Activated gamma-delta T cell (primary cell): ENCODE data around the gene PPIB.
A peak's percentile ranks its signal among the peaks of the same experiment; 100 is the strongest.

Source experiments
- DNase-seq: peaks from one replicate; lab custom pipeline; 2025; lab: John Stamatoyannopoulos, UW
- total RNA-seq, 2 donors: gene quantifications; one replicate each; lab custom pipeline; 2026; lab: John Stamatoyannopoulos, UW

Gene PPIB
- total RNA-seq = 168 to 217 reads per million in 2 donors

GRCh38 chr15:64162869-64163658, at the start of gene PPIB:
Gene PPIB (minus strand): TSS chr15:64163022. CDS start chr15:64162986, 36 bp downstream.
- peak; percentile 98 for DNase-seq

GRCh38 chr15:64211696-64212095, 48.9 kb upstream of the PPIB start:
- DNase-seq = no peak

GRCh38 chr15:64210371-64210770, 47.5 kb upstream of the PPIB start:
- DNase-seq = no peak

GRCh38 chr15:64209680-64210334, 47.0 kb upstream of the PPIB start:
- DNase-seq = no peak

GRCh38 chr15:64205202-64205601, 42.4 kb upstream of the PPIB start:
- DNase-seq = no peak

GRCh38 chr15:64197425-64197824, 34.6 kb upstream of the PPIB start:
- no peak for DNase-seq

- DNase-seq = no peak
Measured at GRCh38 chr15:64193971-64194370, 31.1 kb upstream of the PPIB start.

GRCh38 chr15:64191971-64192830, 29.4 kb upstream of the PPIB start:
- DNase-seq = no peak

GRCh38 chr15:64187396-64188191, 24.8 kb upstream of the PPIB start:
- DNase-seq = no peak

- DNase-seq = no peak
Measured at GRCh38 chr15:64185146-64185911, 22.5 kb upstream of the PPIB start.

- no peak for DNase-seq
Measured at GRCh38 chr15:64182859-64183370, 20.1 kb upstream of the PPIB start.

- DNase-seq = no peak
Measured at GRCh38 chr15:64180235-64180824, 17.5 kb upstream of the PPIB start.

- no peak for DNase-seq
Measured at GRCh38 chr15:64166102-64166890, 3.5 kb upstream of the PPIB start.

GRCh38 chr15:64164436-64164835, 1.6 kb upstream of the PPIB start:
- DNase-seq = no peak

GRCh38 chr15:64163659-64164362, 989 bp upstream of the PPIB start:
- no peak for DNase-seq

GRCh38 chr15:64162478-64162868, 349 bp downstream of the PPIB start:
- DNase-seq = no peak

GRCh38 chr15:64161688-64162477, 939 bp downstream of the PPIB start:
- DNase-seq = no peak
